Measurements from ENCODE around the gene HLA-DMA.

The HLA-DMA gene

DNA sequence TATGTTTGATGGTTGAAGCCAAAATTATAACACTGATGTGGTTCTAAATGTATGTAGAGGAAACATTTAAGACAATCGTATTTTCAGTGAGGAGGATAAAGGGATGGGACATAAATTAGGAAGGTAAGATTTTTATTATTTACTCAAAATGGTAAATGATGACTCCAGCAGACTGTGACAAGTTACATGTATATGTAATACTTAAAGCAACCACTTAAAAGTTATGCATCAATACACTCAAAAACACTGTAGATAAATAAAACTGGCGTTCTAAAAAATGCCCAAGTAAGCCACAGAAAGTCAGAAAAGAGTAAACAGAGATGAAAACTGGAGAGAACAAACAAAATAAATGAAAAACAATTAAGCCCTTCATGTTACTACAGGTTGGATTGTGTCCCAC lies 30.8 kb downstream of the HLA-DMA start:
- DNase-seq (ENCODE audit: low read depth) = no peak

DNA sequence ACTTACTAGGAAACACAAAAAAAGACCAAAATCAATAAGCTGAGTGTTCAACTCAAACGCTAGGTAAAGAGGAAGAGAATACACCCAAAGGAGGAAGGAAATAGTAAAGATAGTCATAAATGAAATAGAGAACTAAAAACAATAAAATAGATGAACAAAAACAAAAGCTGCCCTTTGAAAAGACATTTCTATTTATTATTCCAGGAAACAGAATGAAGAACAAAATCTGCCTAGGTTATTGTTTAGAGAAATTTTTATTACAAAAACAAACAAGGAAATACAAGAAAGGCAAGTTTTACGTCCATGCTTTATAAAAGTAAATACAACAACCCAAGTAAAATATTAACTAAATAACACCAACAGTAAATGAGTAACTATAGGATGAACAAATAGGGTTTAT lies 32.2 kb downstream of the HLA-DMA start:
- no peak for TF ChIP-seq CTCF (IDR thresholded peaks at IDR 0.05; ENCODE audit: low read length, missing control alignments)
- H3K4me3 ChIP-seq (replicated peaks; ENCODE audit: low read depth, low read length) = no peak overlapping the region
- no peak for DNase-seq (ENCODE audit: low read depth)

More for the DNA sequence above, 30.8 kb downstream of the HLA-DMA start:
- TF ChIP-seq CTCF (IDR thresholded peaks at IDR 0.05; ENCODE audit: low read length, missing control alignments) = no peak
- no peak overlapping the region for H3K4me3 ChIP-seq (replicated peaks; ENCODE audit: low read depth, low read length)

GRCh38 chr6:32912951-32913350 lies 39.9 kb downstream of the HLA-DMA start:
- DNase-seq (ENCODE audit: low read depth) = no peak
- no peak for TF ChIP-seq CTCF (IDR thresholded peaks at IDR 0.05; ENCODE audit: low read length, missing control alignments)
- H3K4me3 ChIP-seq (replicated peaks; ENCODE audit: low read depth, low read length) = no peak overlapping the region

- no peak for TF ChIP-seq CTCF (IDR thresholded peaks at IDR 0.05; ENCODE audit: low read length, missing control alignments)
- no peak overlapping the region for H3K4me3 ChIP-seq (replicated peaks; ENCODE audit: low read depth, low read length)
- no peak for DNase-seq (ENCODE audit: low read depth)
Observed at GRCh38 chr6:32908897-32909296, 44.0 kb downstream of the HLA-DMA start.

GRCh38 chr6:32906539-32906938 lies 46.4 kb downstream of the HLA-DMA start:
- DNase-seq (ENCODE audit: low read depth) = peak; percentile 42

GRCh38 chr6:32905078-32905477 lies 47.8 kb downstream of the HLA-DMA start:
- DNase-seq (ENCODE audit: low read depth) = no peak
- no peak for TF ChIP-seq CTCF (IDR thresholded peaks at IDR 0.05; ENCODE audit: low read length, missing control alignments)
- no peak overlapping the region for H3K4me3 ChIP-seq (replicated peaks; ENCODE audit: low read depth, low read length)

More at GRCh38 chr6:32906539-32906938, 46.4 kb downstream of the HLA-DMA start:
- no peak for TF ChIP-seq CTCF (IDR thresholded peaks at IDR 0.05; ENCODE audit: low read length, missing control alignments)
- no peak overlapping the region for H3K4me3 ChIP-seq (replicated peaks; ENCODE audit: low read depth, low read length)

DNA sequence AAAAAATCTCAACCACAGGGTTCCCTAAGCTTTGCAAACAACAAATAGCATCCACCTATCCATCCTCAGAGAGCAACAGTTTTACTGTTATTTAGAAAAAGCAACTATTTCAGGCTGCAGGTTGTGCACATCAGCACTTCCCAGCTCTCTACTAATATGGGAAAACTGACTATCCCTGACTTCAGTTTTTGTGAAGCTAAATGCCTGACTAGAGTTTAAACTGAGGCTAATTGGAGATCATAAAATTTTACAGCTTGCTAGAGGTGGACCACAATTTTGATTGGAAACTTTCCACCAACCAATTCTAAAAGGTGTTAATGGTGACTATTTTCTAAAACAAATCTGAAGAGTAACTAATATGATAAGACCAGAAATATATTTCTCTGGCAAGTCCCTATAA lies 48.9 kb downstream of the HLA-DMA start:
- TF ChIP-seq CTCF (IDR thresholded peaks at IDR 0.05; ENCODE audit: low read length, missing control alignments) = no peak
- no peak overlapping the region for H3K4me3 ChIP-seq (replicated peaks; ENCODE audit: low read depth, low read length)
- DNase-seq (ENCODE audit: low read depth) = no peak
